ENCODE results near the gene ARID2.

The ARID2 gene

DNA sequence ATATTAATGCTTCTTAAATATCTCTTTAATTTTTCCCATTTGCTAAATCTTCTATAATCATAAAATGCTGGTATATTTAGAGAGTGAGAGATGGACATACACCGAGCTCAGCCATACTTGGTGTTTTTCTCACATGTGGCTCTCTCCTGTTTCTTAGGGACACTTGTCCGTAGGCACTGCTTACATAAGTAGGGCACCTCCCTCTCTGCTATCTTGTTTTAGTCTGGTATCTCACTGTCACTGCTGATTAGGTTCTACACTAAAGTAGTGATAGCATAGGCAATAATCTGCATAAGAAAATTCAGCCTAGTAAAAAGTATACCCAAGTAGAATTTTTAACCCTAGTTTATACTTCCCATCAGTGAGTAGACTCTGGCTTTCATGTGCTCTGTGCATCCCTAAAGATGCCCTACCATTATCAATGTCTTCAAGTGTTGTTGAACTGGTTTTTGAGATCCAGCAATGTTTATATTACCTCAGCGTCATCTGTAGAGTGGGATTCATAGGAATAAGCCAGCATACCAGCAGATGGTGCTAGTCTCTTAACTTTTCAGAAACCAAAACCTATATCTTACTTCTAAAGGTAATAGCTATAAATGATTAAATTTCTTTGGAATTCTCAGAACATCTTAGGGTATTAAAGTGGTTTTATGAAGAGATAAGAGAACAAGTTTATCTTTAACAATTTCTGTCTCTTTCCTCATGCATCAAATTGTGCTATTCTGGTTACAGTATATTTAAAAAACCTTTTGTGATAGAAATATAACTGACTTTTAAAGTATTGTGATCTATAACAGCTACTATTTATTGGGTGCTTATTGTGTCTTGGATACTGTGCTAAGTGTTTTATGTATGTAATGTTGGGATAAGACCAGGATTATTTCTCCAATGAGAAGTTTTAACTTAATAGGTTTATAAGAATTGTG, 32.9 kb downstream of the ARID2 start:
- DNase-seq (ENCODE audit: low read depth), result no peak

DNA sequence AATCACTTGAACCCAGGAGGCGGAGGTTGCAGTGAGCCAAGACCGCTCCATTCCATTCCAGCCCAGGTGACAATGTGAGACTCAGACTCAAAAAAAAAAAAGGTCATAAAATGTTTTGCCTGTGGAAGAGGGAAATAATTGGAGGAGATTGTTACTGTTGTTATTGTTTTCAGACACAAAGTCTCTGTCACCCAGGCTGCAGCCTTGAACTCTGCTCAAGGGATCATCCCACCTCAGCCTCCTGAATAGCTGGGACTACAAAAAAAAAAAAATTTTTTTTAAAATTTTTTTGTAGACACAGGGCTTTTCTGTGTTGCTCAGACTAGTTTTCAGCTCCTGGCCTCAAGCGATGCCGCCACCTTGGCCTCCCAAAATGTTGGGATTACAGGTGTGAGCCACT, 33.9 kb downstream of the ARID2 start:
- DNase-seq (ENCODE audit: low read depth), result no peak

DNA sequence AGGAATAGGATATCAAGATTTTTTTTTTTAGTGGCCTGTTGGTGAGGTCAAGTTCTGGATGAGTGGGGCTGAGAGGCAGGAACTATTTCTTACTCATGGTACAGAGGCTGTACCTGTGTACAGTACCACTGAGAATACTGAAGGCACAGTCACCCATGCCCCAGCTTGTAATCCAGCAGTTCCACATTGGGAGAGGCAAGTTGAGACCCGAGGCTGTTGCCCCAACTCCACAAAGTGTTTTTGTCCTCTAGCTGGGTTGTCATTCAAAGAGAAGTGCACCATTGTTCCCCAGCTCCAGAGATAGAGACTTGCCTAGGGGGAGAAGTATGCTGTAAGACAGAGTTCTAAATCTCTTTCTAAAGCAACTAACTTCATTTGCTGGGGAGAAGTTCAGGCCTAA, 38.7 kb downstream of the ARID2 start:
- DNase-seq (ENCODE audit: low read depth), result no peak

DNA sequence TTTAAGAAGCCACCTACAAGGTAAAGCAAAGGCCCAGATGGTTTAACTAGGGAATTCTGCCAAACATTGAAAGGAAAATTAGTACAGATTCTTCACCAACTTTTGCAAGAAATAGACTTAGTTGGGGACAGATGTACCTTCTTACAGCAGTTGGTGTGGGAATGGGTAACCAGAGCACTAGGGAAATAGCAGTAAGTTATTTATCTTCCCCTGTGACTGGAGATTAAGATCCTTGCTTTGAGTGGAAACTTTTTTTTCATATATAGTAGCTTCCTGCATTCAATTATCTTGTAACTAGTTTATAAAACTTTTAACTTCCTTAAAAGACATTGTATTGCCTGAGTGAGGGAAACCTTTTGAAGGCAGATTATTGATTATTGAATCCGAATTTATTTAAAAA, 44.2 kb downstream of the ARID2 start:
- DNase-seq (ENCODE audit: low read depth), result no peak

DNA sequence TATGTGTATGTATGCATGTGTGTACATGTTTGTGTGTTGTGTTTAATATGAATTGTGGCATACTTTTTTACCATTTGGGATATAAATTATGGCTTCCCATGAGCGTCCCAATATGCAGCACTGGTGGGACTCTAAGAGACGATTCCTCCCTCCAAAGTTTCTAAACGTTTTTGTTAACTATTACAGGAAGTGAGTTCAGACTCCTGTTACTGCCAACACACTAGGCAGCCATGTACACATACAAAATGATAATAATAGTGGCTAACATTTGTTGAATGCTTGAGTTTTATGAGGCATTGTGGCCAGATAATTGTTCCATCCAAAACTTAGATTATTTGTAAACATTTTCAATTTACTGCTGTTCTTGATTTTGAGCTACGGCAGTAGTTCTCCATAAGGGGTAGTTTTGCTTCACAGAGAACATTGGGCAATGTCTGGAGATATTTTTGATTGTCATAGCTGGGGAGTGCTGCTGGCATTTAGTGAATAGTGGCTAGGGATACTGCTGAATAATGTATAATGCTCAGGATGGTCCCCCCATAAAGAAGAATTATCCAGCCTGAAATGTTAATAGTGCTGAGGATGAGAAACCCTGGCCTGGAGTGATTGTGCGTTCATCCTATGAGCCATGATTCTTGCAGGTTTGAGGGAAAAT, 45.1 kb downstream of the ARID2 start:
- no peak for DNase-seq (ENCODE audit: low read depth)

DNA sequence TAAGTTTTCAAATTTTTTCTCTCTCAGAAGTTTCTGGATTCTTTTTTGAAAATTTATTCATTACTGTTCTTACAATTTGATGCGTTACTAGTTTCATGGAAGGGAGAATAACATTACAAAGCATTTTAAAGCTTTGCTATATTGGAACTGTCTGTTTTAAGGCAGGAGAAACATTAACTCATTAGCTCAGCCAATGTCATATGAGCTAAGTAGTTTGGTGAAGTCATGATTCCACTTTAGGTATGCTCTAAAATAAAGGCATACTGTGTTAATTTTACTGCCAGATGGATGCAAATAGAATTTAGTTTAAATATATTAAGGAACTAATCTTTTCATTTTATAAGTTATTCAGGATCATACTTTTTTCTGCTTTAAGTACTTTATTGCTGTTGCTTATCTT, 46.0 kb downstream of the ARID2 start:
- no peak for DNase-seq (ENCODE audit: low read depth)

DNA sequence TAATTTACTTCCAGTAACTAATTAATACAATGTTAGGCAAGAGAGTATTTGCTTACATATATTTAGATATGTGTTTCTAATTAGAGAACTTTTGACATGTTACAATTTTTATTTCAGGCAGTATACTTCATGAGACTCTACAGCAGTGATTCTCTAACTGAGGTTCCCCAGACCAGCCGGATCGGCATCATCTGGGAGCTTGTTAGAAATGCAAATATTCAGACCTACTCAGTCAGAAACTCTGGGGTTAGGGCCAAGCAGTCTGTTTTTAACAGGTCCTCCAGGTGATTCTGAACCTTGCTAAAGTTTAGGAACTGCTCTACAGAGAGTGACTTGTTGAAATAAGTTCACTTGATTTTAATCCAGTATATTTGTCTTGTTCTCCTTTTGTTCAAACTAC, 46.5 kb downstream of the ARID2 start:
- no peak for DNase-seq (ENCODE audit: low read depth)

DNA sequence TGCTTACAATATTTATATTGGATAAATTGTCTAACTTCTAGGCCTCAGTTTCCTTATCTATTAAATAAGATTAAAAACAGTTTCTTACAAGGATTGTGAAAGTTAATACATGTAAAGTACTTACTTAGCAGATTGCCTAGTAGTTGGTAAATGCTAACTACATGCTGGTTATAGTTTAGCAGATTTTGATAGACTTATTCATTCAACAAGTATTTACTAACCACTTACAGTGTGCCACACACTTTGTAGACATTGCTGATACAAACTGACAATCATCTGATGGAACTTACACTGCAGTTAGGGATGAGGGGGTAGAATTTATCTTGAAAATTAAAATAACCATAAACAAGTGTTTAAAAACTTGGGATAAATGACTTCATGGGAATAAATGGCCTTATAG, 50.4 kb downstream of the ARID2 start:
- DNase-seq (ENCODE audit: low read depth), result no peak

DNA sequence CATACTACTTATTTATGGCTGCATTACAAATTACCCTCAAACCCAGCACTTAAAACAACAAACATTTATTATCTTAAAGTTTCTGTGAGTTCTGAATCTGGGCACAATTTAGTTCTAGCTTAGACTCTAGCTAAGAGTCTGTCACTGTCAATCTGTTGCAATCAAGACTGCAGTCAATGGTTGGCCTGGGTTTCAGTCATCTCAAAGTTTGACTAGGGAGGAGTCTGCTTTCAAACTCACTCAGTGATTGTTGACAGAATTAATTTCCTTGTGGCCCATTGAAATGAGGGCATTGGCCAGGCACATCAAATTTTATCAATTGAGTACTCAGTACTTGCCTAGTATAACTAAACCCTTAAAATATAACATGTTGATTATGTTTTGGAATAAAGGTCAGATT, 51.6 kb downstream of the ARID2 start:
- DNase-seq (ENCODE audit: low read depth), result no peak

DNA sequence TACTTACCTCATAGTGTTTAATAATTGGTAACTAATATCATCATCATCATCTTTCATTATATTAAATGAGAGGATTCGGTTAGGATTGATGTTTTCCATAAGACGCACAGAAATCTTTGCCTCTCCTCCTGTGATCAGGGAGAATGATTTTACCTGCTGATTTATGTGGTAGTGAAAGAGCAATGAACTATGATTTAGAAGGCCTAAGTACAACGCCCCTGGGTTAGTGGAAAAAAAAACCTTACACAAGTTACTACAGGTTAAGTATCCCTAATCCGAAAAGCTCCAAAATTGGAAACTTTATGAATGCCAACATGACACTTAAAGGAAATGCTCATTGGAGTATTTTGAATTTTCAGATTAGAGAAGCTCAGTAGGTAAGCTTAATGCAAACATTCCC, 55.8 kb downstream of the ARID2 start:
- DNase-seq (ENCODE audit: low read depth), result no peak

DNA sequence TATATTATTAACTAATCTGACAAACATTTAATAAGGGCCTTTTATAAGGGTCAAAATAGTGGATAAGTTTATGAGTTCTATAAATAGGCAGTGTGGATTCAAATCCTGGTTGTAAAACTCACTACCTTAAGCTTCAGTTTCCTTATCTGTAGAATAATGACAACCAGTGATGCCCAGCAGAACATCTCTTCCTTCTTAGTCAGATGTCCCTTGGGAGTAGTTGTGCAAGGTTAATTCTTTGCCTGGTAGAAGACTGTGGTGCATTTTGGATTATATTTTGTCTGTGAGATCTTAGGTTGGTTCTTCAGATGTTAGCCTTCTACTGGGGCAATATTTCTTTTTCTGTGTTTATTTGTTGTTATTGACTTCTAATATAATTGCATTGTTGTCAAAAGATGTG, 59.5 kb downstream of the ARID2 start:
- no peak for DNase-seq (ENCODE audit: low read depth)

DNA sequence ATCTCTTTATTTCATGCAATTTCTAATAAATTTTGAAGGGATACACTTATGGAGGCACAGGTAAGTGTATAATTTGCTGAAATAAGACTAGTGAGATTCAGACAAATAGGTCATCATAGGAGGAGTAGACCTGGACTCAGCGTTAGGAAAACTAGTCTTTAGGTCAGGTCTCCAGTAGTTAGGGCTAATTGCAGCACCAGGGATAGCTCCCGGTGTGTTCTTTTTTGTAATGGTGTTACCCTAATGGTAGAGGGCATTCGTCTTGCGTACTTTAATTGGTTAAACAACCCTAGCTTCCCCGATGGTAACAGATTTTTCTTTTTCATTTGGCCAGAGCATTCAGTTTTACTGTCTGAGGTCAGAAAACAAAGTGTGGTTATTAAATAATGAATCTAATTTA, 64.9 kb downstream of the ARID2 start:
- no peak for DNase-seq (ENCODE audit: low read depth)

DNA sequence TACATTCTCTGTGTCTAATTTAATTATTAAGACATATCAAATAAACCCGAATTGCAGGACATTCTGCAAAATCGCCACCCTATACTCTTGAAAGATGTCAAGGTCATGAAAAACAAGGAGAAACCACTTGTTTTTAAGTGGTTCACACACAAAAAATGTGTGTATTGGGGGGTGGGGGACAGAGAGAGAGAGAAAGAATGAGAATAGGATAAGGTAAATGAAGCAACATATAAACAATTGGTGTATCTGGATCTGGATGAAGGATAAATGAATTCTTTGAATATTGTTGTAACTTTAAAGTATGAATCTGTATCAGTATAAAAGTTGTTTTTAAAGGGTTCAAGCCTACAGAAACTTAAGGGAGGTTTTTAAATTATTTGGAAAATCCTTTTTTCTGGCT, 72.1 kb downstream of the ARID2 start:
- no peak for DNase-seq (ENCODE audit: low read depth)

DNA sequence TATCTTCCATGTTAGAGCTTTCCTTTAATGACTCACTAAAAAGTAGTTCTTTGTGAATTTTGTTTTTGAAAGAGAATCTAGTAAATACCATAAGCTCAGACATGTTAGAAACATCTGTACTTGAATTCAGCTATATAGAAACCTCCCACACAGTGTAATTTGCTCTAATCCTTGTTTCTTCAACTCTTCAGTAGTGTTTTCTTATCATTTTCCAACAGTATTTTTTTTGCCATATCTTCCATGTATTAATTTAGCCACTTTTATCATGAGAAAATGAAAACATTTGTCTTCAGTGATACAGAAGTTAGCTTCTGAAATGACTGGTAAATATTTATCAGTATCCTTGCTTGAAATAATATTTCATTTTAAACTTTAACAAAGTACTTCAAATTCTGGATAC, 73.6 kb downstream of the ARID2 start:
- DNase-seq (ENCODE audit: low read depth), result no peak

DNA sequence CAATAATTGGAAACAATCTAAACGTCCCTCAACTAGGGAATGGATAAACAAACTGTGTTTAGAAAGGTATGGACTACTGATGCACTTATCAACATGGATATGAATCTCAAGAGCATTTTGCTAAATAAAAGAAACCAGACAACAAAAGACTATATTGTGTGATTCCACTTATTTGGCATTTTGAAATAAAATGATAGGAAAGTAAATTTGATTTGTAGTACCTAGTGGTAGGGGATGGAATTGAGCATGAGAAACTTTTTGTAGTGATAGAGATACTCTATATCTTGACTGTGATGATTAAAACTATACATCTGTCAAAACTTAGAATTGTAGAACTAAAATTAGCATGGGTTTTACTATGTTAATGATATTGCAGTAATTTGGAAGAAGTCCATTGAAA, 87.1 kb downstream of the ARID2 start:
- no peak for DNase-seq (ENCODE audit: low read depth)

DNA sequence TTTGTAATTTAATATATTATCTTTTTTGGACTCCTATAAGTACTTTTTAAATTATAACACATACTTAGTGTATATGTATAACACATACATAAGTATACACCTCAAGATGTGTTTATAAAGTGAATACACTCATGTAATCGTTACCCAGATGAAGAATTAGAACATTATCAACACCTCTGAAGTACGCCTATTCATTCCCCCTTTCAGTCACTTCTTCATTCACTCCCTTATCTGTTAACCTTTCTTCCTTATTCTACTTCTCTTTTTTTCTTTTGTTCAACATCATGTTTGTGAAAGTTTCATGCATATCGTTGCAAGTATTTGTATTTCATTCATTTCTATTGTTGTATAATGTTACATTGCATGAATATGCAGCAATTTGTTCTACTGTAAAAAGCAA, 98.5 kb downstream of the ARID2 start:
- DNase-seq (ENCODE audit: low read depth), result no peak

DNA sequence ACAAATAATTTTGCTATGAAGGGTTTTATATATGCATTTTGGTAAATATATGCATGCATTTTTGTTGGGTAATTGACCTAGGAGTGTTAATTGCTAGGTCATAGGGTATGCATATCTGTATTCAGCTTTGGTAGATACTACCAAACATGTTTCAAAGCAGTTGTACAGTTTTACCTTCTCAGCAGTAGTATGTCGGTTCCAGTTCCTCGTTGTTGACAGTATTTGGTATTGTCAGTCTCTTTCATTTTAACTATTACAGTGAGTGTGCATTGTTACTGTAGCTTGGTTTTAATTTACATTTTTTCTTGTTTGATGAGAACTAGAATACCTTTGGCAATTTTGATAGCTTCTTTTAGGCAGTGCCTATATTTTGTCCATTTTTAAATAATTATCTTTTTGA, 98.9 kb downstream of the ARID2 start:
- DNase-seq (ENCODE audit: low read depth), result no peak

DNA sequence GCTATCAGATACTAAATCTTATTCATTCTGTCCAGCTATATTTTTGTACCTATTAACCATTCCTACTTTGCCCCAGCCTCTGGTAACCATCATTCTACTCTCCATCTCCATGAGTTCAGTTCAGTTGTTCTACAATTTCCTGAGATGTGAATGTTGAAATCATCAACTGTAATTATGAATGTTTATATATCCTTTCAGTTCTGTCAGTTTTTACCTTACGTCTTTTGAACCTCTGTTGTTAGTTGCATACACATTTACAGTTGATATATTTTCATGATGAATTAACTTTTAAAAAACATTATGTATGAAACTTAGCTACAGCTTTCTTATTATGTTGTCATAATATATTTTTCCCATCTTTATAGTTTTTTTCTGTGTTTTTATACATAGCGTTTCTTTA, 102.1 kb downstream of the ARID2 start:
- DNase-seq (ENCODE audit: low read depth), result no peak

DNA sequence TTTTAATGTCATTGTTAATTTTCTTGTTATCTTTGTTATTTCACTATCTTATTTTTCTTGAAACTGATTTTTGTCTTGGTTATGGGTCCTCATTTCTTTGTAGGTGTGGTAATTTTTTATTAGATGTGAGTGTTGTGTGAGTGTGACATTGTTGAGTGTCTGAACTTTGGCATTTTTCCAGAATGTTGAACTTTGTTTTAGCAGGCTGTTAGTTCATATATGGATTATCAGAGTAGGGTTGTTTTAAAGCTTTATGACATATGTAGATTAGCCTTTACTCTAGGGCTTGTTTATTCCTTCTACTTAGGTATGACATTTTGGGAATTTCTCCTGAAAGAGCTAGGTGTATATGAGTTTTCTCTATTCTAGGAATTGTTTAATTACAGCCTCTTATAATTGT, 103.9 kb downstream of the ARID2 start:
- no peak for DNase-seq (ENCODE audit: low read depth)

DNA sequence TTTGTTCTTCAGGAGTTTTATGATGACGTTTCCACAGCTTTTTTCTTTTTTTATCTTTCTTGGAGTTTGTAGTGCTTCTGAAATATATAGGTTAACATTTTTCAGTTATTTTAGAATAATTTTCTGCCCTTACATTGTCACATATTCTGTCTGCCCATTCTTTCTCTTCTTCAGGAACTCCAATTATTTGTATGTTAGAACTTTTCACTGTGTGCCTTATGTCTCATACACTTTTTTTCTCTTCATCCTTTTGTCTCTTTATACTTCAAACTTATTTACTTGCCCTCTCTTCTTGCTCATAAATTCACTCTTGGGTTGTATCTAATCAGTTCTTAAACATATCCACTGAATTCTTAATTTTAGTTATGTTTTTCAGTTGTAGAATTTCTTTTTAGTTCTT, 105.3 kb downstream of the ARID2 start:
- DNase-seq (ENCODE audit: low read depth), result no peak

DNA sequence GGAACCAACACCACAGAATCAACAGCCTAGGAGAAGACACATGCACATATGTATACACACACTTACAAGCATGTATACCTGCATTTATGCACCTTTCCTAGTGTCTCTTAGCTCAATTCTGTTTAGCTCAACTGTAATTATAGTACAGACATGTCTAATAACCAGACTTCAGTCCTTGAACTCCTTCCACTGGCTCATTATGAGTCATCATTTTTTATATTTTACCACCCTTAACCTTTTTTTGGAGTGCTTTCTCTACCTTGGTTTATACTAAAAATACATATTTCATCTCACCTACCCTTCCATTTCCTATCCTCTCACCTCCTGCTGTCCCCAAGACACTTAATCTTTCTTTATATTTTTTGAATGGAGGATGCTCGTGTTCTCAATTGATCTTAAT, 110.4 kb downstream of the ARID2 start:
- DNase-seq (ENCODE audit: low read depth), result no peak

DNA sequence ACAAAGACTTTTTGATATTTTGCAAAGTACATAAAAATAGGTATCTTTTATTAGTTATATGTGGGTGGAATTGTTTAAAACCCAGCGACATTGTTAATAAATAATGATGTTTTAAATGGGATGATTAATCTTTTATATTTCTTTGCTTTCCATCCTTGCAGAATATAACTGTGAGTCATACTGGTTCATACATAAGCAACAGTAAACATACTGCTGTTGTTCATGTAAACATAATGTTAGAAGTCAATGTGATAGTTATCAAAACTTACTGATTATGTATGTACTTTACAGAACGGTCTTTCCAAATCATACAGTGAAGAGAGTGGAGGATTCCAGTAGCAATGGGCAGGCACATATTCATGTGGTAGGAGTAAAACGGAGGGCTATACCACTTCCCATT, 119.8 kb downstream of the ARID2 start:
- no peak for DNase-seq (ENCODE audit: low read depth)

DNA sequence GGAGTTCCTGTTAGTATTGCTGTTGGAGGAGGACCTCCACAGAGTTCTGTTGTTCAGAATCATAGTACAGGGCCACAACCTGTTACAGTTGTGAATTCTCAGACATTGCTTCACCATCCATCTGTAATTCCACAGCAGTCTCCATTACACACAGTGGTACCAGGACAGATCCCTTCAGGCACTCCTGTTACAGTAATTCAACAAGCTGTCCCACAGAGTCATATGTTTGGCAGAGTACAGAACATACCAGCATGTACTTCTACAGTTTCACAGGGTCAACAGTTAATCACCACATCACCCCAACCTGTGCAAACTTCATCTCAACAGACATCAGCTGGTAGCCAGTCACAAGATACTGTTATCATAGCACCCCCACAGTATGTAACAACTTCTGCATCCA, 120.8 kb downstream of the ARID2 start:
- DNase-seq (ENCODE audit: low read depth), result no peak

DNA sequence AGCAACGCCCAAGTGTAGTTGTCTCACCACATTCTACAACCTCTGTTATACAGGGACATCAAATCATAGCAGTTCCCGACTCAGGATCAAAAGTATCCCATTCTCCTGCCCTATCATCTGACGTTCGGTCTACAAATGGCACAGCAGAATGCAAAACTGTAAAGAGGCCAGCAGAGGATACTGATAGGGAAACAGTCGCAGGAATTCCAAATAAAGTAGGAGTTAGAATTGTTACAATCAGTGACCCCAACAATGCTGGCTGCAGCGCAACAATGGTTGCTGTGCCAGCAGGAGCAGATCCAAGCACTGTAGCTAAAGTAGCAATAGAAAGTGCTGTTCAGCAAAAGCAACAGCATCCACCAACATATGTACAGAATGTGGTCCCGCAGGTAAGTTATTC, 123.0 kb downstream of the ARID2 start:
- no peak for DNase-seq (ENCODE audit: low read depth)

Measured in T-helper 22 cell (primary cell).